GM19438 (cell line): ENCODE measurements around the gene SMAD3.

ENCODE experiments used
- ATAC-seq: cut with Tn5 transposase; IDR thresholded peaks from one replicate; pipeline ENCODE4 v1.9.1; 2021; ENCODE audit warnings: low read depth; ENCODE audit not compliant: unreplicated experiment

The SMAD3 gene

DNA sequence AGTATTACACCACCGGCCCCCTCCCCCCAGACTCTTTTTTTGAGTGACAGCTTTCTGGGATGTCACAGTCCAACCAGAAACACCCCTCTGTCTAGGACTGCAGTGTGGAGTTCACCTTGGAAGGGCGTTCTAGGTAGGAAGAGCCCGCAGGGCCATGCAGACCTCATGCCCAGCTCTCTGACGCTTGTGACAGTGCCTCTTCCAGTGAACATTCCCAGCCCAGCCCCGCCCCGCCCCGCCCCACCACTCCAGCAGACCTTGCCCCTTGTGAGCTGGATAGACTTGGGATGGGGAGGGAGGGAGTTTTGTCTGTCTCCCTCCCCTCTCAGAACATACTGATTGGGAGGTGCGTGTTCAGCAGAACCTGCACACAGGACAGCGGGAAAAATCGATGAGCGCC lies 125.4 kb downstream of the SMAD3 start:
- ATAC-seq: no peak

DNA sequence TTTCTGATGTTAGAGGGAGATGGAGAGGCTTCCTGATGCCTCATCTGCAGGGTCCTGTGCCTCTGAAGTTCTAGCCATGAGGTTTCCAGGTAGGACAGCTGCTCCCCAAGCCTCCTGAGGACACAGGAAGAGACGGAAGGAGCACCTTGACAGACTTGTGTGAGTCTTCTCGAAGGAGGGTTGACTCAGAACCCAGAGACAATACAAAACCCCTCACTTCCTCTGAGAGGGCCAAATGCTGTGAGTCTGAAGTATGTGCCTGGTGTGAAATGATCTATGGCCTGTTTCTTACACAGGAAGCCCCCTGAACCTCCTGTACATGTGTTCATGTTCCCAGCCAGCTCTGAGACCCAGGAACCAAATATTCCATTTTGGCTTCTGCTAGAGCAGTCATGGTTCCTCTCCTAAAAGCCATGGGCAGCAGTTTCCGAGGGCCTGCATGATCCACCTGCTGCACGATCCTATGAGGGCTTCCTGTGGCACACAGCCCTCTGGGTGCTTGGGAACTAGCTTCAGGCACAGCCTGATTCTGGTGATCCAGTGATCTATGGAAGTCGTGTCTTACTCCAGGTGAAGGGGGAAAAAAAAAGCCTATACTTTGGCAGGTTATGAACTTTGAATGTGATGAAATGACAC lies 126.9 kb downstream of the SMAD3 start:
- no peak for ATAC-seq

DNA sequence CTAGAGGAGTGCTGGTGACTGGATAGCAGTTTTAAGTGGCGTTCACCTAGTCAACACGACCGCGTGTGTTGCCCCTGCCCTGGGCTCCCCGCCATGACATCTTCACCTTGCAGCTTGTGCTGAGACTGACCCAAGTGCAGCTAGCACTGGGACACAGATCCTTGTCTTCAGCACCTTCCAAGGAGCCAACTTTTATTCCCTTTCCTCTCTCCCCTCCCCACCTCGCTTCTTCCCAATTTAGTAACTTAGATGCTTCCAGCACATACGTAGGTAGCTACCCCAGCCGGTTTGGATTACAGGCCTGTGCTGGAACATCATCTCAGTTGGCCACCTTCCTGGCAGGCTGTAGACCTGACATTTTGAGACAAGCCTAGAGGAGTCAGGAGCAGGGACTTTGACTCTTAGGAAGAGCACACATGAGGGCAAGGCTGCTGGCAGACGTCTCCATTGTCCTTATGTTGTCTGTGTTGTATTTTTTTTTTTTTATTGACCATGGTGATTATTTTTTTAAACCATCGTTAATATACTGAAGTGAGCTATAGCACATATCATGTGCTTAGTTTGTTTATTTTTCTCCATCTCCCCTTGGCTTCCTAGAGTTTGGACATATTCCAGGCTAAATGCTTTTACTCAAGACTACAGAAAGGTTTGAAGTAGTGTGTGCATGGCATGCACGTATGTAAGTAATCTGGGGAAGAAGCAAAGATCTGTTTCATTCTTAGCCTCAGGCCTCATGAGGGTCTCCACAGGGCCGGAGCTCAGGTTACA lies 128.0 kb downstream of the SMAD3 start:
- ATAC-seq: no peak

GRCh38 chr15:67194171-67195114 lies 129.0 kb downstream of the SMAD3 start:
- no peak for ATAC-seq

GRCh38 chr15:67195305-67195704 lies 129.9 kb downstream of the SMAD3 start:
- ATAC-seq: no peak

DNA sequence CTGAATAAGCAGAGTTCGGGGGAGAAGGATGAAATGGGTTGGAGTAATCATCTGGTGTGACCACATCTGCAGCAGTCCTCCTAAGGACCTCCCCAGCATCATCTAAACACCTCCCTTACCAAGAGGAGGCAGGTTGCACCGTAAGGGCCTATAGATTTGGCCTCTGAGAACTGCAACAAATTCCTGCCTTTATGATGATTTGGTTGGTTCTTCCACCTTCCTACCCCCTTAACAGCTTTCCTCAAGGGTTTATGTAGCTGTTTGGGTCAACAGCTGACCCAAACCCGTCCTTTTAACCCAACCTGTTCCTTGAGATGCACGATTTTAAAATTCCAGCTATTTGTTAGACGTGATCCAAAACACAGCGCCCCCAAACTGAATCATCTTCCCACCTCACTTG lies 130.8 kb downstream of the SMAD3 start:
- ATAC-seq: no peak

- no peak for ATAC-seq
These were observed 131.4 kb downstream of the SMAD3 start for GRCh38 chr15:67196672-67197363.

DNA sequence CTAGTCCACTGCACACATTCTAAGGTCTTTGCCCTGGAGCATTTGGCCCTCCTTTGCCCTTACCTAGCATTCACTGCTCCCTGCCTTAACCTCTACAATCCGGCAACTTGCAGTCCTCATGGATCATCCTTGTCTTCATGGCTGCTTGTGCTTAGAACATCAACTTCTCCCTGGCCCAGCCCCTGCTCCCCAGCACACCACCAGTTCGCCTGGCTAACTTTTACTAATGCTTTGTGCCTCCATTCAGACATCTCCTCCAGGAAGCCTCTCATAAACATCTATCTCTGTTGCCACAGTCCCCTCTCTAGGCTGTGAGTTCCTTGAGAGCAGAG lies 131.9 kb downstream of the SMAD3 start:
- no peak for ATAC-seq

DNA sequence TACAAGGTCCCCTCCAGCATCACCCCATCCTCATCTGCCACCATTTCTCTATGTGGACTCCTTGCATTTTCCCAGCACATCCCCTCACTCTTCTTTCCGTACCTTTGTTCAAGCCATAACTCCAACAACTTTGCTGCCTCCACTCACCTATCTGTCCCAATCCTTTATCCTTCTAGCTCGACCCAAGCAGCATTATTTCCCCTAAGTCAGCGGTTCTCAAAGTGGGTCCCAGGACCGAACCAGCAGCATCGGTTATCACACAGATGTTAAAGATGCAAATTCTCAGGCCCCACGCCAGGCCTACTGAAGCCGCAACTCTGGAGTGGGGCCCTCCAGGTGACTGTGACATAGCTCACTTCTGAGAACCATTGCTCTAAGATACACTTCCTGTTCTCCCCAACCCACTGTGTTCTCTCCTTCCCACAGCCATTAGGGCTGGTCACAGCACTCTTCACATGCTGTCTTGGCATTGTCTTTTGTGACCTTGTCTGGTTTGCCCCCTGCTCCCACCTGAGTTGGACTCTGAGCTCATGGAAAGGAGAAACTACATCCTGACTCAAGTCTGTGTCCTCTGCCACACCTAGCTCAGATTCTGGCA lies 132.9 kb downstream of the SMAD3 start:
- ATAC-seq: no peak

- ATAC-seq: no peak
These were observed 134.0 kb downstream of the SMAD3 start for GRCh38 chr15:67199391-67199790.

DNA sequence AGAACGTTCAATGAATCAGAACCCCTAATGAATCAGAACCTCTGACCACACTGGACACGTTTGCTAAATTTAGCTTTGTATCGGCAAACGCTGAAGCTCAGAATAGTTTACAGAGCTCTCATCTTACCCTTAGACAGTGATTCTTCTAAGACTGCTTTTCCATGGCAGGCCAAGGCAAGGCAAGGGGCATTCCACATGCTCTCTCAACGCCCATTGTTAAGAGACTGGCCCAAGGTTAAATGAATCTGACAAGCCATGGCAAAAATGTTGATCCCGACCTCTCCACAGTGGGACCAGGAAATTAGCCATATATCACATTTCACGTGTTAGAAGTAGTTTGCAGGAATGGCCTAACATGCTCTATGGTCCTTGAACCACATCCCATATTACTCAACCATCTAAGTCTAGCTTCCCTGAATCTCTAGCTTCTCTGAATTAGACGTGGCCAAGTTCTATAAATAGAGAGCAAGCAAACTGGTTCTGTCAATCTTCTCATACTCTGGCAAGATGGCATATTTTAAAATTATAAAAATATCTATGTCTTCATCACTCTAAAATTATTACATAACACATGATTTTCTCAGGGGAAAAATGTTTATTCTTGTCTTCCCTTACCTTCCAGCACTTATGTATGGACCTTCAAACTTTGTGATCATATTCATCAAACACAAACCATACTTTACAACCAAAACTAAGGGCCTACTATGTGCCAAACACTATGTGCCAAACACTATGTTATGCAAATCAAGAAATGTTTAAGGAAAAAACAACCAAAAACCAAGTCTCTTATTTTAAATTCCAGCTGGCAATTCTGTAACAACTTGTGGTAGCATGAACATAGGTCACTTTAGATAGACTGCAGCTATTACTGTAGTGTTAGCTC lies 134.7 kb downstream of the SMAD3 start:
- ATAC-seq: no peak

DNA sequence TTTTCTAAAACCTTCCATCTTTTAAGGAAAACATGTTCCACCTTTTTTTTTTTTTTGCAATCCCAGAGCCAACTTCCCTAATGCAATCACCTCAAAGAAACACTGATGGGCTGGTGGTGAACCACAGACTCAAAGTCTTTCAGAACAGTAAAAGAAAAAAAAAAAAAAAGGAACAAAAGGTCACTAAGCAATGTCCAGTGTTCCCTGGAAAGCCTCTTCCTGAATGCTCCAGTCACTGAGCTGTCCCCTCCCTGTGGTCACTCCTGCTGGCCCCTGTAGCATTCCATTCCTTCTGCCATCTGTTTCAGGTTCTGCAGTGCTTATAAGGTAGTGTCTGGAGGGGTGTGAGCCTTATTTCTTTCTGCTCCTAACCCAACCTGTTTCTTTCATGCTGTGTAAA lies 135.7 kb downstream of the SMAD3 start:
- ATAC-seq: no peak

DNA sequence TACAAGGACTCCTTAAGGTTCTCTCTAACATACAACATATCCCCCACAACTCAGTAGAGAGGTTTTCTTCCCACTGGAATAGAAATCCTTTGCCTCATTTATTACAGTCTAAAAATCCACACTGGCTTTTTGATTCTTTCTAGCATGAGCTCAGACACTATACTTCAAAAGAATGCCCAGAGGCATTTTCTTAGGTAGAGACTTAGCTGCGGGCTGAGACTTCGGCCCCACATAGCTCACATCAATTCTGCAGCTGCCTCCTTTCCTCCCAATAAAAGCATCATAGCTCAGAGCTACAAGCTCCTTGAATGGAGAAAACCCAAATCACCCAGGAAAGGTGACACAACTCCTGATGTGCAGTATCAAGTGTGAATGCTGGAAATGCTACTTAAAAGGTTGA lies 136.7 kb downstream of the SMAD3 start:
- no peak for ATAC-seq

- no peak for ATAC-seq
These were observed 137.6 kb downstream of the SMAD3 start for GRCh38 chr15:67202991-67203390.

- no peak for ATAC-seq
These were observed 142.3 kb downstream of the SMAD3 start for GRCh38 chr15:67207555-67208207.

GRCh38 chr15:67208396-67208795 lies 143.0 kb downstream of the SMAD3 start:
- ATAC-seq: no peak

DNA sequence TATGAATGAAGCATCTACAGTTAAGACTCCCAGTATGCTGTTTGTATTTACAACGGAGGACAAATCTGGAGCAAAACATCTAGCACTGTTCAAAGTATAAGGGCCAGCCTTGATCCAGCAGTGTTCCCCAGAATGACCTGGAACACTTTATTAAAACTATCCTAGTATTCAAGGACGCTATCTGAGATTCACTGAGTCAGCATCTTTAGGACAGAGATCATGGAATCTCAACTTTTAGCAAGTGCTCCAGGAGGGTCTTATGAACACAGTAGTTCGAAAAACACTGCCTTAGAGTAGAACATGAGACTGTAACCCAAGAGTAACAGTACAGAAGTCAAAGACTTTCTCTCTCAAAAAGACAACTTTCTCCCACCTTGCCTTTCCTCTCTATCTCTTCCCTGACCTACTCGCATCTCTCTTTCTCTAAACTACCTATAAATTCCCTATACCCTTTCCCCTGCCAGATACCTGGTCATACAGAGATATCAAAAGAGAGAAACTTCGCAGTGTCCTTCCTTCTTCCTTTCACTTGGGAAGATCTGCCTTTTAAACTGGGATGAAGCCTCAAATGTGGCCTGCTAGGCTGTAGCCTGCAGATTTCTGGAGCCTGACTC lies 145.3 kb downstream of the SMAD3 start:
- no peak for ATAC-seq

GRCh38 chr15:67212684-67213367 lies 147.4 kb downstream of the SMAD3 start:
- no peak for ATAC-seq
